Measurements from ENCODE around the gene DDR1.

- no peak for TF ChIP-seq ISL1 (CRISPR knock-in tag; IDR thresholded peaks at IDR 0.05)
- TF ChIP-seq CSRNP3 (CRISPR knock-in tag; IDR thresholded peaks at IDR 0.05) = no peak
- no peak for TF ChIP-seq ARNTL (CRISPR knock-in tag; IDR thresholded peaks at IDR 0.05; ENCODE audit: borderline replicate concordance, low read depth)
- TF ChIP-seq ZC3H10 (CRISPR knock-in tag; IDR thresholded peaks at IDR 0.05) = no peak
- TF ChIP-seq PATZ1 (CRISPR knock-in tag; IDR thresholded peaks at IDR 0.05; ENCODE audit: borderline replicate concordance) = no peak
- TF ChIP-seq ZNF70 (CRISPR knock-in tag; IDR thresholded peaks at IDR 0.05) = no peak
- no peak for TF ChIP-seq CSDC2 (CRISPR knock-in tag; IDR thresholded peaks at IDR 0.05)
- TF ChIP-seq ZNF8 (CRISPR knock-in tag; IDR thresholded peaks at IDR 0.05) = no peak
- no peak for TF ChIP-seq ZNF565 (CRISPR knock-in tag; conservative IDR thresholded peaks at IDR 0.05; ENCODE audit: low read depth)
- TF ChIP-seq CREB5 (CRISPR knock-in tag; IDR thresholded peaks at IDR 0.05; ENCODE audit: low read depth) = no peak
These were observed 49.7 kb upstream of the DDR1 start for GRCh38 chr6:30834646-30835045.
